D721Med (cell line): ENCODE results near the gene NTNG1.
A peak's percentile ranks its signal among the peaks of the same experiment; 100 is the strongest.

Experiments
- DNase-seq: peaks from one replicate; pipeline ENCODE4 v3.0.0; 2011; ENCODE audit warnings: low spot score; ENCODE audit not compliant: insufficient read length
- FAIRE-seq: peaks from 2 replicates; lab custom pipeline; 2011; peaks lifted over from hg19 to GRCh38; lab: Jason Lieb, UNC
- CTCF ChIP-seq: IDR thresholded peaks from 2 replicates; pipeline ENCODE4 v1.5.1; 2012; ENCODE audit warnings: mild to moderate bottlenecking, control low read depth; ENCODE audit not compliant: insufficient read depth; ENCODE audit errors: missing control alignments

Gene NTNG1

GRCh38 chr1:107342768-107343167 lies 201.9 kb downstream of the NTNG1 start:
- DNase-seq = no peak
- no peak for TF ChIP-seq CTCF
- FAIRE-seq = no peak

- no peak for DNase-seq
- no peak for FAIRE-seq
- no peak for TF ChIP-seq CTCF
Measured at GRCh38 chr1:107343601-107344000, 202.8 kb downstream of the NTNG1 start.

- FAIRE-seq (no peak), DNase-seq (no peak)
Measured at GRCh38 chr1:107344268-107344760, 203.5 kb downstream of the NTNG1 start.

GRCh38 chr1:107344836-107345235 lies 204.0 kb downstream of the NTNG1 start:
- DNase-seq (no peak), FAIRE-seq (no peak)
- no peak for TF ChIP-seq CTCF

More at GRCh38 chr1:107344268-107344760, 203.5 kb downstream of the NTNG1 start:
- TF ChIP-seq CTCF = no peak

GRCh38 chr1:107352850-107353249 lies 212.0 kb downstream of the NTNG1 start:
- TF ChIP-seq CTCF = no peak
- no peak for FAIRE-seq
- no peak for DNase-seq

- no peak for DNase-seq
- no peak for TF ChIP-seq CTCF
- FAIRE-seq = no peak
Measured at GRCh38 chr1:107357376-107357775, 216.5 kb downstream of the NTNG1 start.

- DNase-seq (no peak), FAIRE-seq (peak; percentile 75)
- TF ChIP-seq CTCF = no peak
Measured at GRCh38 chr1:107358619-107359327, 217.9 kb downstream of the NTNG1 start.
